HG02798 (cell line): ENCODE measurements around the gene MYO5B.
"Not testable (repeated sequence)": the region's sequence is repeated elsewhere in the genome, so short reads cannot be mapped to it uniquely, and the experiment has no call there.

Experiments used
- ATAC-seq: cut with Tn5 transposase; IDR thresholded peaks from one replicate; pipeline ENCODE4 v1.9.1; 2021; ENCODE audit warnings: mild to moderate bottlenecking; ENCODE audit not compliant: unreplicated experiment, poor library complexity

MYO5B gene

DNA sequence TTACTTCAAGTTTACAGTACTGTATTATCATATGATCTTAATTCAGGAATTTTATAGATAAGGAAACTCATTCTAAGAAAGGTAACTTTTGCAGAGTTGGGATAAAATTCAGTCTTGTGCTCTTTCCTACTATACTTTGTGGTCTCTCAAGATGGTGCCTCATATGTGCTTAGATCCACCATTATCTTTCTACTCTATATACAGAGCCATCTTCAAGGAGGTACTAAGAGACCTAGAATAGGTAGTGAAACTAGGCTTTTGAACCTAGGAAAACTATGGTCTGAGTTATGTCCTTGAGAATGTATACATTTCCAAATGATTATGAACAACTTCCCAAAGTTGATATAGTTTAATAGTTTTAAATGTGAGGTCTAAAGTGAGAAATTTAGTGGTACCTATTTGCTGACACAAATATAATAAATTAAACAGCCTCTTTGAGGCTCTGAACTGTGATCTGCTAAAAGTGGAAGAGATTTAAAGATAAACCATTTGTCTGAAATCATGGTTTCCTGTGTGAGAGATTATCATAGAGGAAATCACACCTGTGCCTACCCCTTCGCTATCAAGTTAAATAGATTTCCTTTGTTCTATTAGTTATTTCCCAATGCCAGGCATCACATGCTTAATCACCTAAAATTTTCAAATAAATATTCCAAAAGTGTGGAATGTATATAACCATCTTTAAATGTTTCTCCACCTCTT is 408.8 kb downstream of the MYO5B start:
- ATAC-seq: no peak

DNA sequence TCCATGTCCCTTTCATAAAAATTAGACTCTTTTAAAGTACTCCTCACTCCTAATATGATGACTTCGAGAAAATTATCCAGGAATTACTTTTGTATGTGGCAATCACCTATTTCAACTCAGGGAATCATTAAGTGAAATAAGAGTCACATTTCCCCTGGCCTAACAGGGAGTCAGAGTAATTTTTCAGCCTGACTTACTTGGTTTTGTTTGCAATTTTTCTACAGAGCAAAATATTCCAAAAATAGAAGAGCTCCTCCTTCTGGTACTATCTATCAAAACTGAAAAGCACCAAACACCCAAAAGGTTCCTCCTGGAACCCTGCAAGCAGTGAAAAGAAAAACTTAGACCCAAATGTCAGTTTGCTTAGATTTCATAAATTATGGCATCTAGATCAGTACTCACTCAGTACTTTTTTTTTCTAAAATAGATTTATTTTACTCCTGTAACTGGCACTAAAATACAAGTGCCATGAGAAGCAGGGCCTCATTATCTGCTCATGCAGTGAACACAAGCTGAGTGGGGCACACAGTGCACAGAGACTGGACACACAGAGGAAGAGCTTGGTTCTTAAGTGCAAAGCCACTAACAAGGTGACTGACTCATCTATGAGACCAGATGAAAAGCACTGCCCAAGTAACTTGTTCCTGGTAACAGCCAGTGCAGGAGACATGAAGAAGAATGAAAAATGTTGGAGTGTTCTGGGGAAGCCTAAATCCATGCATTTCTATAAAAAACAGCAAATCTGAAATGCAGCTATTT is 410.3 kb downstream of the MYO5B start:
- ATAC-seq: no peak

DNA sequence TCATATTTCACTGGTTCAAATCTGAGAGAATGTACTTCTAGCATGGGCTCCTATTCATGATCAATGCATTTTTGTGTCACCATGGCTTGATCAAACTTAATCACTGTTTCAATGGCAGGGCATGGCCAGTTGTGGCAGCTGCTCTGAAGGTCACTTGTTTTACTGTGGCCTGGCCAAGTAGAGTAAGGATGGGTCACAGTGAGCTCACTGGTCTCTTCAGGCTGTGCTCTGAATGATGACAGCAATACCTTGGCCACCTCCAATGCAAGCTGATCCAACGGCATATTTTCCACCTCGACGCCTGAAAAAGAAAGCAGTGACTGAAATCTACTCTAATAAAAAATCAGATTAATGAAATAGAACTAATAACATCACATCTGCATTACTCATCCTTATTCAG is 411.3 kb downstream of the MYO5B start:
- ATAC-seq: not testable (repeated sequence)

DNA sequence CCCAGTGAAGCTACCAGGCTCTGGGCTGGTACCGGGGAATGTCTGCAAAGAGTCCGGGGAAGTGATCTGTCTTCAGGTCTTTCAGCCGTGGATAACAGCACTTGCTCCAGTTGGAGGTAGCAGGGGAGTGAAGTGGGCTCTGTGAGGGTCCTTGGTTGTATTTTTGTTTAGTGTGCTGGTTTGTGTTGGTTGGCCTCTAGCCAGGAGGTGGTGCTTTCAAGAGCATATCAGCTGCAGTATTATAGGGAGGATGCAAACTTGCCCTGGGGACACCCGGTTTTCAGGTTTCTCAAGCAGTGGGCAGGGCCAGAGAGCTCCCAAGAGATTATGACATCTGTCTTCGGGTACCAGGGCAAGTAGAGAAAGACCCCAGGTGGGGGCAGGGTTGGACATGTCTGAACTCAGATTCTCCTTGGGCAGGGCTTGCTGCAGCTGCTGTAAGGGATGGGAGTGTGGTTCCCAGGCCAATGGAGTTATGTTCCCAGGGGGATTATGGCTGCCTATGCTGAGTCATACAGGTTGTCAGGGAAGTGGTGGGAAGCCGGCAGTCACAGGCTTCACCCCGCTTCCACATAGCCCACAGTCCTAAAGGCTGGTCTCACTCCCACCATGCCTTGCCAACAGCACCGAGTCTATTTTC is 416.0 kb downstream of the MYO5B start:
- ATAC-seq: no peak
